ENCODE measurements around the gene LSG1. TPM values are rescaled to one million over a fixed set of nuclear protein-coding genes. Genes with fewer than 3 reads are reported as not detected.

LSG1 gene
- total and polyA plus RNA-seq, 9 of the 15 experiments (the other 6 are each of a cell fraction or from before 2014, with no cell fraction given): 14.9 to 73.7 (median 46.7) TPM

- no peak for TF ChIP-seq MGA (IDR thresholded peaks at IDR 0.05)
- no peak for TF ChIP-seq RERE (CRISPR knock-in tag; IDR thresholded peaks at IDR 0.05; ENCODE audit: borderline replicate concordance)
- TF ChIP-seq FOXP4 (CRISPR knock-in tag; IDR thresholded peaks at IDR 0.05; ENCODE audit: borderline replicate concordance): no peak
- TF ChIP-seq ZNF583 (CRISPR knock-in tag; IDR thresholded peaks at IDR 0.05): no peak
- TF ChIP-seq HNRNPLL (IDR thresholded peaks at IDR 0.05; ENCODE audit: low read depth, low read length, poor library complexity, severe bottlenecking): no peak
- TF ChIP-seq NFE2L1 (tag; IDR thresholded peaks at IDR 0.05; ENCODE audit: borderline replicate concordance, low read depth): no peak
Observed at GRCh38 chr3:194675081-194675640, 3.2 kb upstream of the LSG1 start (continued).

Data from K562 (cell line).